GM19324 (cell line): Measurements from ENCODE around the gene ARID5A.

Experiments used
- ATAC-seq: cut with Tn5 transposase; IDR thresholded peaks from one replicate; pipeline ENCODE4 v1.9.1; 2021; ENCODE audit warnings: mild to moderate bottlenecking, moderate library complexity; ENCODE audit not compliant: unreplicated experiment, low FRiP score

Gene ARID5A

DNA sequence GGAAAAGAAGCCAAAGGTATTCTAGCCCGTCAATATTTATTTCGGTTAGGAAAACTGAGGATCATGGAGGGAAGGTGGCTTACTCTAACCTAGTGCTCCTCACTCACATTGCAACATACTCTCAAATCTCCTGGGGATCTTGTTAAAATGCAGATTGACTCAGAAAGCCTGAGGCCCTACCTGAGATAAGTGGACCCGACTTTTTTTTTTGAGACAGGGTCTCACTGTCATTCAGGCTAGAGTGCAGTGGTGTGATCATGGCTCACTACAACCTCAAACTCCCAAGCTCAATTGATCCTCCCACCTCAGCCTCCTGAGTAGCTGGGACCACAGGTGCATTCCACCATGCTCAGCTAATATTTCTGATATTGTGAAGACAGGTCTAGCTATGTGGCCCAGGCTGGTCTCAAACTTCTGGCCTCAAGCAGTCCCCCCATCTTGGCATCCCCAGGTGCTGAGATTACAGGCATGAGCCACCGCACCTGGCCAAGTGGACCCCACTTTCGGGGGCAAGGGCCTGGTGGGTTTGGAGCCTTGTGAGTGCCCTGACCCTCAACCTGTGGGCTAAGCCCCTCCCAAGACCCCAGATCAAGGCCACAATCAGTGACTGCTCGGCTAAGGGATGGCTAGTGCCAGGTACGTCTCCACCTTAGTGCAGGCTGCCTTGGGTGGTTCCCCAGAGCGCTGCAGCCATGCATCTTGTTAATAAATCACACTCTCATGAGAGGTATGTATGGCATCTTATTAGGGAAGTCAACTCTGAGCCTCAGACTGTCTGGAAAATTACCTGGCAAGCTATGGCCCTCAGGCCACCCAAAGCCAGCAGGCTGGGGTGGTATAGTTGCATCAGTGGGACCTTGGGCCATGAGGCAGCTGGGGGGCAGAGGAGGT lies 30.3 kb upstream of the ARID5A start:
- ATAC-seq, result no peak

DNA sequence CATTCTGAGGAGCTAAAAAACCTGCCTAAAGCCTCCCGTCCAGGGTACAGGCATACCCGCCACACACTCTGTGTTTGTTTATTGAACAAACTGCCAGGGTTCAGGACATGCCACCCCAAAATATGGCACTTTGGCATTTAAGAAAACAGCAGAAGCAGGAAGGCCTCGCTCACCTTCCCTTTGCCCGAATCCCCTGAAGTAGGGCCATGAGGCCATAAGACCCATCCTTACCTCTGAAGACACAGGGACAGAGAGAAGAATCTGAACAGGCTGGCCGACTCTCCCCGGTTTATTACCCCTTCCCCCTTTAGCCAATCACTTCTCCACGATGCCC lies 29.7 kb upstream of the ARID5A start:
- ATAC-seq, result no peak

DNA sequence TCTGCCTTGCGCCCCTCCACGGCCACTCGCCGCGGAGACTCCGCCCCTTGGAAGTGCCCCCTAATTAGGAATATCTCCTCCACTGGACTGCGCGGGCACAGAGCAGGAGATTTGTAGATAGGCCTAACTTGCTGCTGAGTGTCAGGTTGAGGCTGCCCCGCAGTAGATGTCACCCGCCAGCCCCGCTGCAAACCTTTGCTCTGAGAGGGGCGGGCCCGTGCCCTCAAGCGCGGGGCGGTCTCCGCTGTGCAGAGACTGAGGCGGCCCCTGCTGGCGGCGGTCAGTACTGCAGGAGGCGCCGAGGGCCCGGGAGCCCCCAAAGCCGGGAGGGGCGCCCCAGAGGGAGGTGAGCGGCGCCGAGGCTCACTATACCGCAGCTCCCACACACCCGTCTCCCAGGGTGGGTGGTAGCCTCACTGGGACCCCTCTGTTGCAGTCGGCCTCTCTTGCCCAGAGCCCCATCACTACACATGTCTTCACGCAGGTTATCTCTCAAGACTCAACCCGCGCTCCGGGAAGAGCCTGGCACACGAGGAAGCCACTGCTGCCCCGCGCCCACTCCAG lies 28.5 kb upstream of the ARID5A start:
- ATAC-seq, result peak; percentile 43

DNA sequence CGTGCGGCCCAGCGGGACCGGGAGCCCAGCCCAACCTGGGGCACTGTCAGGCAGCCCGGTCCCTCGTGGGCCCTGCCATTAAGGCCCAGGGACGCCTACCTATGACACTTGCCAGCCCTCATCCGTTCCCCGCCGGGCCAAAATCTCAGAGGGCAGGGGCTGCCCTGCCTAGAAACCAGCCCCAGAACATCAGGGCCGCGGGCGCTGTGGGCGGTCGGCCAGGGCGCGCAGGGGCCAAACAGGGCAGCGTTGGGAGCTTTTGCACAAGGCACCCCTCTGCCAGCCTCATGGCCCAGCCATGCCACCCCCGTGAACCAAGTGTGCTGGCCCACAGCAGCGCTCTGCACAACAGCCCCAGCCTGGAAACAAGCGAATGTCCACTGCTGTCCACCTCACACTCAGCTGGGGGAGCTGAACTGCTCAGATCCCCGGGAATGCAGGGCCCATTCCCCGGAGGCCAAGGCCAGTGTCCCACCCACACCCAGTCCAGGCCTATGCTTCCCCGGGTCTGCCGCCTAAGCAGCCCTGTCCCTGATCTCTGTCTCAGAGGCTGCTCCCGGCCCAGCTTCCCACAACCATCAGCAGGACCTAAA lies 27.9 kb upstream of the ARID5A start:
- no peak for ATAC-seq

DNA sequence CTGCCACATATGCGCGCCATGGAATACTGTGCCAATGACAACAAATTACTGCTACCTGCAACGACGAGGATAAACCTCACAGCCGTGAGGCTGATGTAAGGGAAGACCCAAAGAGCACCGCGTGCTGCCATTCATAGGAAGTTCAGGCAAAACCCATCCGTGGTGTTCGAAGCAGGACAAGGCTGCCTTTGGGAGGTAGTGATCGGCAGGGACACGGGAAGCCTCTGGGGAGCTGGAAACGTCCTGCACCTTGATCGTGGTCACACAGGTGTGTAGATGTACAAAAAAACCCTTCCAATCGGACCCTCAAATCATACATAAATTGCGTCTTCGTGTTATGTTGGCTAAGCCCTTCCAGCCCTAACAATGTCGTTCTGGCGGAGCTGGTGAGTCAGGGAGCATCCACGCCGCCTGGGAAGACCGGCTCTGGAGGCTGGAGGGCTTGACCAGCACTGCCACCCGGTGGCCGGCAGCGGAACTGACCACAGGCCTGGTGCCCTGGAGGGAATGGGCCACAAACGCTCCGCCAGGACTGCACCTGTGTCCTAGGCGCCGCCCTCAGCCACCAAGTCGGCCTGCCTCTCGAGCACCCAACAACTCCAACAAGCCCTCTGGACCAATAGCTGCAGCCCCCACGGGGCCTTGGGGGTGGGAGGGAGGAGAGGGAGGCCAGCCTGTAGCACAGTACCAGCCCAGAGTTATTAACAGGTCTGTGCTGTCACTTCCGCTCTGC lies 27.3 kb upstream of the ARID5A start:
- ATAC-seq, result peak; percentile 64

DNA sequence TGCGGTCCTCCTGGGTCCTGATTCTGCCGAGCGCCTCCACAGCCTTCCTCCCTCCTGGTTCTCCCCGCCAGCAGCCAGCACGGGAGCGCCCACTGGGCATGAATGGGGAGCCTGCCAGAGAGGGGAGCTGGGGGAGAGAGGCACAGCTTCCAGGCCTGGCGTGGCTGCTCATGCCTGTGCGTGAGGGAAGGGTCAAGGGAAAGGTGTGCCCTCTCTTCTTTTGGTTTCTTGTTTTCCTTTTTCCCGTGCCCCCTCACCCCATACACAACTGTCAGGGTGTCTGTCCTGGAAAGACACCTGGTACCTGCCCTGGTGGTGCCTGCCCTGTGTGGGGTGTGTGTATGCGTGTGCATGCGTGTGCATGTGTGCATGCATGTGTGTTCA lies 26.7 kb upstream of the ARID5A start:
- no peak for ATAC-seq

DNA sequence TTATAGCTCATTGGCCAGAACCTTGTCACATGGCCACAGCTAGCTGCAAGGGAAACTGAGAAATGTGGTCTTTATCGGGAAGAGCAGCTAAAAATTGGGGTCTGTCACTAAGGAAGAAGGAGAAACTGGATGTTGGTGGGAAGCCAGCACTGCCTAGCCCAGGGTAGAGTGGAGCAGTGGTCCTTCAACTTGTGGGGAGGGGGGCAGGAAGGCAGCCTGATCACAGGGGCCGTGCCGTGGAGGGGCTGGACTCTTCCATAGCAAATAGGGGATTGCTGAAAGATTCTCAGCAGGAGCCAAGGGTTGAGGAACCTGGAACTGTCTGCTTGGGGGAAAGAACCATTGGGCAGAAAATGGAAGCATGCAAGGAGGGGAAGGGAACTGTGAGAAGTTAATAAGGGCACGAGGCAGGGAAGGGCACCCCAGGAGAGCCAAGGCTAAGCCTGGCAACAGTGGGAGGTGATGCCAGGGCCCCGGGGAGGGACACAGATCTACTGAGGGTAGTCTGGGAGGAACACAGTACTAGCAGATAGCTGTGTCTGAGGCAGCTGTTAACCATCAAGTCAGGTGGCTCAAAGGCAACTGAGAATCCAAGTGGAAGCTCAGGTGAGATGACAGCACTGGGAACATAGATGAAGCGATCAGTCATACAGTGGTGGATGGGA lies 25.5 kb upstream of the ARID5A start:
- no peak for ATAC-seq

DNA sequence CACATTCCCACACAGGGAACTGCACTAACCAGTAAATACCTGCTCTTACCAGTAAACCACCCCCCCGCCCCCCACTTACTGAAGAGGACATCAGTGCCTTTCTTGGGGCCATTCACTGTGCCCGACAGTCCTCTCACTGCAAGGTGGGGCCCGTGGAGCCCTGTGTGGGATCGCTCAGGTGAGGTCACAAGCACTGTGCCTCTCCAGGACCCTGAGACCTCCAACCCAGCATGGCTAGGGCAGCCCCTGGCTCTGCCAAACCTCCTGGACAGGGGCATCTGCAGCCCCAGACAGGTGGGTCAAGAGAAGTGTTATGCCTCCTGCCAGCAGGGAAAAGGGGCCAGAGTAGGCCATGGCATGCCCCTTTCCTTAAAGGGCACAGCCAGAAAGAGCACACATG lies 24.7 kb upstream of the ARID5A start:
- ATAC-seq, result no peak

DNA sequence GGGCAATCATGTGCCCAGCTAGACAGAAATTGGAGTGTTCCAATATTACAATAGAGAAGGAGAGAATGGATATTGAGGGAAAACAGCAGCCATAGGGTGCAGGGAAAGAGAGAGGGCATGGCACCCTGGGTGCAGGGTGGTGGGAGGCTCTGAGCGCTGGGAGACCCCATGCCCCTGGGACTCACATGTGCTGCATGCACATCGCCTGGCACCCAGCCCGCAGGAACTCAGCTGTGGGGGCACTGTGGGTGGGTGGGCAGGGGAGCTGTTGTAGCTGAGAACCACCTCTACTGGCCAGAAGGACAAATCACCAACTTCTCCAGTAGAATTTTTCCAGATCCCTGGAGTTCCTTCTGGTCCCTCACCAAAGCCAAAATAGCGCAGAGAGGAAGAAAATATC lies 24.2 kb upstream of the ARID5A start:
- ATAC-seq, result no peak

DNA sequence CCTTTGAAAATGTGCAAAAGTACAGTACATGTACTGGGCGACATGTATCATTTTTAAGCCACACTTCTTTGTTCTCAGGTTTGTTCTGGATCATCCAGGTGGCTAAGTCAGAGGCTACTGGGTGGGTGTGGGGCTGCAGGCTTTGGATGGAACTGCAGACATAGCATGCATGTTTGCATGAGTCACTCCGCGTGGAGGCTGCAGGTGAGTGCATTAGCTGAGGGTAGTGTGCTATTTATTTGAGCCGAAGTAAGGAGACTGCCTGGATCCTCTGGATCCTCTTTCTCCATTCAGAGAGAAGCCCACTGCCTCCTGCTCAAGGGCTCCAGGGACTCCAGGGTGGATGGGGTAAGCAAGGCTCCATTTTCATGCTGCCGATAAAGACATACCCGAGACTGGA lies 22.0 kb upstream of the ARID5A start:
- no peak for ATAC-seq

DNA sequence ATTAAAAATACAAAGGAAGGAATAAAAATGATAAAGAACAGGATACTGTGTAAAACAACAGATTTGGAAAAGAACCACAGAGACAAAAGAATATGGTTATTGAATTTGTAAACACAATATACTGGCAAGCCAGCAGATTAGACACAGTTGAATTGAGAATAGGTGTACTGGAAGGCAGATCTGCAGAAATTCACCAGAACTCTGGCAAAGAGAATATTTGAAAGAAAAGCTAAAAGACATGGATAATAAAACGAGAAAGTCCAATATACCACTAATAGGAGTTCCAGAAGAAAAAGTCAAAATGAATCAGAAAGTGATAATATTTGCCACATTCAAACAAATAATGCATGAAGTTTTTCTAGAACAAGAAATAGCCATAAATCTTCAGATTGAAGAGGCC lies 19.5 kb upstream of the ARID5A start:
- no peak for ATAC-seq

DNA sequence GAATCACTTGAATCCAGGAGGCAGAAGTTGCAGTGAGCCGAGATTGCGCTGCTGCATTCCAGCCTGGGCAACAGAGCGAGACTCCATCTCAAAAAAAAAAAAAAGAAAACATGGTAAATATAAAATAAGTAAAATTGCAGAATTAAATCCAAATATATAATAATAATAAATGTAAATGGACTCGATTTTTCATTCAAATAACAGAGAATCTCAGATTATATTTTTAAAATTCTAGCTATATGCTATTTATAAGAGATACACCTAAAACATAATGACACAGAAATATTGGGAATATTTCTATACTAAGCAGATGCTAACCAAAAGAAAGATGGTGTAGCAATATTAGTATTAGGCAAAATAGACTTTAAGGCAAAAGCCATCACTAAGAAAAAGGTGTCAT lies 16.3 kb upstream of the ARID5A start:
- no peak for ATAC-seq

DNA sequence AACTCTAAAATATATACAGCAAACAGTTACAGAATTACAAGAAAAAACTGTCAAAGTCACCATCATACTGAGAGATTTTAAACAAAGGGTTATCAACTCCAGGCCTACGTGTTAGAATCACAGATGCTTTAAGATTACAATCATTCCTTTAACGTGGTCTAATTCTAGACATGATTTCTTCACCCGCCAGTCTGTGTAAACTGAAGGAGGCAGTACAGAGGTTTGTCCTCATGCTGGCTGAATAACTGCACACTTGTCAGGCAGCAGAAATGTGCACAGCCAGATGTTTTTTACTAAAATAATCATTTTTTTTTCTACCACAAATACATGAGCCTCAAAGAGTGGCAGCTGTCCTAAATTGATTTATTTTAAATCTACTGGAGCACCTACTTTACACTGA lies 15.9 kb upstream of the ARID5A start:
- no peak for ATAC-seq

DNA sequence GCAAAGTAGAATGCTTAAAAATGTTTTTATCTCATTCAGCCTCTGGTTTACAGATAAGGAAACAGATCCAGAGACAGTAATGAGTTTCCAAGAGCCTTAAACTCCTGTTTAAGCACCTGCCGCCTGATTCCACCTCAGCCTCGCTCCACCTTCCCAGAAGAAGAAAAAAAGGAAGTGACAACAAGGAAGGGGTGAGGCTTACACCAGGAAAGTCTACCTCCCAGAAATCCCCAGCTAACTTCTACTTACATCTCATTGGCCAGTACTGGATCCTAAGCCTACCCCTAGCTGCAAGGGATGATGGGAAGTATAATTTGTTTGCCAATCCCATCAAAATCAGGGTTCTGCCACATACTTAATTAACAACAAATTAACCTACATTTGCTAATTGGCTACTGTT lies 15.3 kb upstream of the ARID5A start:
- no peak for ATAC-seq

DNA sequence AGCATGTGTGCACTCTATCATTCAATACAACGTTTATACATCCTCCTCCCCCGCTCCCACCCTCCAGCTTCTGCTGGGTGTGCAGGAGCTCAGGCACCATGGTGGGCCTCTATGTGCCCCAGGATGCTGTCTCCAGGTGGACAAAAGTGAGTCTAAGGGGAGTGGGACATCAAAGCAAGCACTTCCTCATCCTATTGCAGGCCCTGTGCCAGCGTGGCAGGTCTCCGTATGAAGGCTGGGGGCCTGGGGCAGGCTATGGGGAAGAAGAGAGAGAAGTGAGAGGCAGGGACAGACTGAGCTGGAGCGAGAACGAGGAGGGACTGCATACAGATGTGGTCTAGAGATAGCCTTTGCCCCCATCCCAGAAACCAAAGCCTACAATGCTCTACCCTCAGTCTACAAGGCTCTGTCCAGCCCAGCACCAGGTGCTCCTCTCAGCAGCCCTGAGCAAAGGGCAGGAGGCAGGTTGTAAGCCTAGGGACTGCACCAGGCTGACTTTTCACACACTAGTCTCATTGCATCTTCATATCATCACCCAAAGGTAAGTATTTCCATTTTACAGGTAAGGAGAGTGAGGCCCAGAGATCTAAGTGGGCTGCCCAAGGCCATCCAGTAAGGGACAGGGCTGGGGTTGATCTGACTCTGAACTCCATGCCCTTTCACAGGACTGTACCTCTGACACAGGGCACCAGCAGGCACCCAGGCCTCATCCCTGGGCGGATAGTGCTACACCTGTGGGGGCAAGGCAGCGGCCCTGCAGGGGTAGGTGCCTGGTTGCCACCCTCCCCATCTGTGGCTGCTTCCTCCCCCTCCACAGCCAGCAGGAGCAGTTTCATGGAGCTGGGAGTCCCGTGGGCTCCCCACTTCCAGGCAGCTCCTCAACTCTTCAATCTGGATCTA lies 14.0 kb upstream of the ARID5A start:
- no peak for ATAC-seq

DNA sequence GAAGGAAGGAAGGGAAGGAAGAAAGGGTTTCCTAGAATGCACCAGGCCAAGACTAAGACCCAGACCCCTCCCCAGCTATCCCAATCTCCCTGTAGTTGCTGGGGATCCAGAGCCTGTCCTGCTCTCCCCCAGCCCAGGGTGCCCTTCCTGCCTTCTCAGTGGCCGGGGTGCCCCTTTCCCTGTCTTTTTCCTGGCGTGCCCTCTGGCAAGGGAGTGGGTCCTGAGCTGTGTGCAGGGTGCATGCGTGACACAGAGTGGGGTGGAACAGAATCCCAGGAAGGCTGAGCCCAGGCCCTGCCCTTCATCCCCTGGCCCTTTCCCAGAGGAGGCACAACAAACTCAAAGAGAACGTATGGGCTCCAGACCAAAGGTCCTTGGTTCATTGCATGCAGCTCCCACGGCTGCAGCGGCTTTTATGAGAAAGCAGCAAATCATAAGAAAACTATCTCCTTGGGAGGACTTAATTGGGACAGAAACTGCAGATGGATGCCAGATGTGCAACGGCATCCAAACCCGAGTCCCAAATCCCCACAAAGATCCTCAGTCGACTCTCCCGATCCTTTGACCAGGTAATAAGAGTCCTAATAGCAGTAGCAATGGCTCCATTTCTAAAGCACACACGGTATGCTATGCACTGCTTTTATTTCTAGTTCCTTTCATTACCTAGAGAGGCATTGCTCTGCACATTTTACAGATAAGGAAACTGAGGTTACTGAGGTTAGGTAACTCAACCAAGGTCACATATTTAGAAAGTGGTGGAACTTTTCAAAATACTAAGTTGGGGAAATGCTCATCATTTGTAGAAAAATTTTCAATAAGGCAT lies 12.7 kb upstream of the ARID5A start:
- ATAC-seq, result no peak

DNA sequence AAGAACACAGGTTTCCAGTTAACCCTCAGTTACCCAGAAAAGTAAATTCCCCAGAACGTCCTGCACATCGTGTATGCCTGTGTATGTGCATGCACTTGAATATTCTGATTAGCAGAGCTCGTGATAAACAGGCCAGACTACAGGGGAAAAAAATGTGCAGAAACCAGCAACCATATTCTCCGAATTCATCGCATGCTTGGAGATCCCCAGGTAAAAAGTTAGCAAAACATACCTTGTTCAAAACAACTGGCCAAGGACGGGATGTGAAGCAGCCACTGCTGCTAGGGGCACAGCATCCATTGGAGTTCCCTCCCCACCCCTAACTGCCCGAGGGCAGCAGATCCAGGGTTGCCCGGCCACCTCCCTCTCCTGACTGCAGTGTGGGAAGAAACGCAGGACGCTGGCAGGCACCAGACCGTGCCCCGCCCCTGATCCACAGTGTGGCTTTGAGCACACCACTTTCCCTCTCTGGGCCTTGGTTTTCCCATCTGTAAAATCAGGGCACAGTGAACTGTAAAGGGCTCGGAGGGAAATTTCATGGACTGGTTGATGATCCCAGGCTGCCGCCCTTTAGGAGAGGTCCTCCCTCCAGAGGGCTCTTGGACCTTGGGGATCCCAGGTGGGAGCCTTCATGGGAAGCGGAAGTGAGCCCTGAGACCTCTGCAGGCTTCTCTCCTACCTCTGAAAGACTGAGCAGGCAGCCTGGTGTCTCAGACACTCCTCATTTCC lies 11.9 kb upstream of the ARID5A start:
- ATAC-seq, result no peak

DNA sequence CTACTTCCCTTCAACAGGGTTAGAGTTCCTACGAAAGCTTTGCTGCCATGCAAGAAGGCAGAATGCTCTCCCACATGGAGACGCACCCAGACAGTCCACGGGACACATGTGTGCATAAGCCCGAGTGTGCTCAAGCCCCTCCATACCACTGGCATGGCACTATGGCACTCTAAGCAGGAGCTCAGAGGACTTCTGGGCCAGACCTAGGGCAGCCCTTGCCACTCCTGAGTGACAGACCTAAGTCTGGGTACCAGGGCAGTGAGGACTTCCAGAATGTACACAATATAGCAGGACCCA lies 11.4 kb upstream of the ARID5A start:
- no peak for ATAC-seq
